ENCODE results near the gene PDE11A. TPM values are rescaled to one million over a fixed set of nuclear protein-coding genes. Genes with fewer than 3 reads are reported as not detected.

The PDE11A gene
- polyA plus RNA-seq, 1 experiment = 0.53 TPM

- Histone ChIP-seq H3K27me3 (ENCODE audit: control insufficient read depth, insufficient read depth, low read length) (no peaks in the 10 kb centered on the region), H3K36me3 (ENCODE audit: control insufficient read depth, insufficient read depth, low read length) (no peaks in the 10 kb centered on the region), H3K4me3 (ENCODE audit: low read depth, low read length) (no peak overlapping the region)
- DNase-seq (ENCODE audit: low read depth) = no peak
- CTCF ChIA-PET = interaction anchor here (1.3 to 1.4 kb wide), 2 partner anchors 9 to 10 kb away, joined by 5 read pairs; no protein-coding TSS in a partner anchor
- POLR2A ChIA-PET = no interaction called here
- no peak for TF ChIP-seq CTCF (IDR thresholded peaks at IDR 0.05; ENCODE audit: insufficient read depth, low read depth, low read length)
Observed at GRCh38 chr2:177808984-177809809, 263.4 kb downstream of the PDE11A start.

GRCh38 chr2:177806025-177806424, 266.6 kb downstream of the PDE11A start:
- Histone ChIP-seq H3K4me3 (ENCODE audit: low read depth, low read length) (no peak overlapping the region), H3K36me3 (ENCODE audit: control insufficient read depth, insufficient read depth, low read length) (no peaks in the 10 kb centered on the region), H3K27me3 (ENCODE audit: control insufficient read depth, insufficient read depth, low read length) (no peaks in the 10 kb centered on the region)
- TF ChIP-seq CTCF (IDR thresholded peaks at IDR 0.05; ENCODE audit: insufficient read depth, low read depth, low read length) = no peak
- no peak for DNase-seq (ENCODE audit: low read depth)
- ChIA-PET POLR2A (no interaction called here), CTCF (no interaction called here)

GRCh38 chr2:177799531-177799930, 273.0 kb downstream of the PDE11A start:
- Histone ChIP-seq H3K36me3 (ENCODE audit: control insufficient read depth, insufficient read depth, low read length) (no peaks in the 10 kb centered on the region), H3K27me3 (ENCODE audit: control insufficient read depth, insufficient read depth, low read length) (no peaks in the 10 kb centered on the region), H3K4me3 (ENCODE audit: low read depth, low read length) (no peak overlapping the region)
- ChIA-PET CTCF (interaction anchor here (0.6 to 1.2 kb wide), 9 partner anchors 9 to 77 kb away, joined by 3 to 5 read pairs (median 4); no protein-coding TSS in a partner anchor), POLR2A (no interaction called here)
- peak; percentile 69 for TF ChIP-seq CTCF (IDR thresholded peaks at IDR 0.05; ENCODE audit: insufficient read depth, low read depth, low read length)
- no peak for DNase-seq (ENCODE audit: low read depth)

GRCh38 chr2:177797808-177798207, 274.8 kb downstream of the PDE11A start:
- no peak for DNase-seq (ENCODE audit: low read depth)
- H3K4me3 ChIP-seq (ENCODE audit: low read depth, low read length) = no peak overlapping the region
- POLR2A ChIA-PET = no interaction called here
- TF ChIP-seq CTCF (IDR thresholded peaks at IDR 0.05; ENCODE audit: insufficient read depth, low read depth, low read length) = no peak
- no peaks in the 10 kb centered on the region; the same call in 1 of the 2 replicates for H3K27me3 ChIP-seq (ENCODE audit: control insufficient read depth, insufficient read depth, low read length)
- no peaks in the 10 kb centered on the region for H3K36me3 ChIP-seq (ENCODE audit: control insufficient read depth, insufficient read depth, low read length)
- CTCF ChIA-PET = no interaction called here

- H3K4me3 ChIP-seq (ENCODE audit: low read depth, low read length) = no peak overlapping the region
- H3K36me3 ChIP-seq (ENCODE audit: control insufficient read depth, insufficient read depth, low read length) = no peaks in the 10 kb centered on the region
- DNase-seq (ENCODE audit: low read depth) = no peak
- TF ChIP-seq CTCF (IDR thresholded peaks at IDR 0.05; ENCODE audit: insufficient read depth, low read depth, low read length) = no peak
- POLR2A ChIA-PET = no interaction called here
- CTCF ChIA-PET = no interaction called here
- H3K27me3 ChIP-seq (ENCODE audit: control insufficient read depth, insufficient read depth, low read length) = no peaks in the 10 kb centered on the region; the same call in 1 of the 2 replicates
Observed at GRCh38 chr2:177796654-177797415, 275.7 kb downstream of the PDE11A start.

Data from BJ (cell line).